HCT116 (cell line): ENCODE data around the gene TLK2. TPM values are rescaled to one million over a fixed set of nuclear protein-coding genes. Genes with fewer than 3 reads are reported as not detected.
"Not testable (repeated sequence)": the region's sequence is repeated elsewhere in the genome, so short reads cannot be mapped to it uniquely, and the experiment has no call there.

Source experiments
- ATAC-seq: fragments of 200-7000 bp; cut with Tn5 transposase; 2 replicates; pipeline ENCODE4 v1.9.1; 2020; ENCODE audit warnings: mild to moderate bottlenecking, moderate library complexity
- BruUV-seq: library from RNA; stranded (reverse); fragments of 400-500 nt; replicated peaks from 2 replicates; lab custom pipeline; 2021; lab: Mats Ljungman, UMichigan
- CTCF ChIA-PET: fragments of 300-600 bp; sonication (Branson Sonifier 250); formaldehyde crosslinking; loops from one replicate; lab custom pipeline; 2021; ENCODE audit warnings: antibody characterized with exemption; lab: Charles Lee
- POLR2A ChIA-PET: fragments of 300-600, 350-600 bp; sonication (Branson Sonifier 250); formaldehyde crosslinking; loops from one replicate; lab custom pipeline; 2021; ENCODE audit warnings: antibody characterized with exemption; lab: Charles Lee
- RAD21 ChIA-PET, 2 experiments: fragments of 300-600 bp; sonication (Branson Sonifier 250); formaldehyde crosslinking; loops; one replicate each; lab custom pipeline; 2023; ENCODE audit warnings: low total read pairs in 2 of 2; ENCODE audit not compliant: uncharacterized antibody in 2 of 2, unreplicated experiment in 2 of 2, low non-redundant PET in 1 of 2; lab: Charles Lee
- DNase-seq: peaks from one replicate; pipeline ENCODE4 v3.0.0-alpha.2; 2010; ENCODE audit warnings: low read depth, low spot score
- H2AFZ ChIP-seq: fragments of 200-600 bp; shearing (Covaris generic), sonication (generic); 2 replicates; pipeline ENCODE4 v1.6.1; 2017; ENCODE audit warnings: low read depth, mixed run types, mixed read lengths, antibody characterized with exemption, low read length; ENCODE audit not compliant: poor library complexity, severe bottlenecking
- H3K27ac ChIP-seq: 2 replicates; pipeline ENCODE4 v1.5.1; 2012; ENCODE audit warnings: low read depth, low read length
- H3K27me3 ChIP-seq: fragments of 200-600 bp; sonication (generic); 2 replicates; pipeline ENCODE4 v1.6.1; 2016; ENCODE audit warnings: mixed run types, low read length, mixed read lengths; ENCODE audit not compliant: insufficient read depth
- H3K36me3 ChIP-seq, 2 experiments: fragments of 200-500 bp in 1 of 2; fragments of 200-600 bp in 1 of 2; sonication (Bioruptor generic) in 1 of 2; sonication (generic) in 1 of 2; 2 replicates each; pipeline versions ENCODE4 v1.5.1 to v1.6.1; 2014 to 2016; ENCODE audit warnings: low read length in 2 of 2, inconsistent platforms in 1 of 2, mixed read lengths in 1 of 2, mixed run types in 1 of 2; ENCODE audit not compliant: insufficient read depth in 2 of 2, control insufficient read depth in 1 of 2
- H3K4me1 ChIP-seq, 2 experiments: fragments of 200-600 bp in 1 of 2; sonication (generic) in 1 of 2; 2 replicates each; pipeline versions ENCODE4 v1.5.1 to v1.6.1; 2012 to 2017; ENCODE audit warnings: low read length in 2 of 2, inconsistent platforms in 1 of 2, mild to moderate bottlenecking in 1 of 2, mixed read lengths in 1 of 2, mixed run types in 1 of 2, moderate library complexity in 1 of 2; ENCODE audit not compliant: insufficient read depth in 2 of 2, control insufficient read depth in 1 of 2
- H3K4me2 ChIP-seq: fragments of 200-600 bp; sonication (generic); 2 replicates; pipeline ENCODE4 v1.6.1; 2017; ENCODE audit warnings: mixed run types, low read length, mixed read lengths
- H3K4me3 ChIP-seq, 2 experiments: fragments of 200-600 bp in 1 of 2; sonication (generic) in 1 of 2; replicated peaks in 1 of 2; 2 replicates each; pipeline ENCODE4 v1.5.1; 2011 to 2016; ENCODE audit warnings: low read length in 2 of 2, control low read depth in 1 of 2, low read depth in 1 of 2, mild to moderate bottlenecking in 1 of 2, mixed read lengths in 1 of 2, mixed run types in 1 of 2
- H3K79me2 ChIP-seq: fragments of 200-600 bp; sonication (generic); 2 replicates; pipeline ENCODE4 v1.6.1; 2017; ENCODE audit warnings: mild to moderate bottlenecking, mixed run types, low read length, moderate library complexity, mixed read lengths; ENCODE audit not compliant: insufficient read depth
- H3K9ac ChIP-seq: fragments of 200-600 bp; sonication (generic); 2 replicates; pipeline ENCODE4 v1.6.1; 2016; ENCODE audit warnings: low read length, mixed read lengths
- H3K9me2 ChIP-seq: fragments of 200-600 bp; sonication (generic), shearing (Covaris generic); 2 replicates; pipeline ENCODE4 v1.6.1; 2017; ENCODE audit warnings: mixed run types, mild to moderate bottlenecking, moderate library complexity; ENCODE audit not compliant: insufficient read depth
- H3K9me3 ChIP-seq, 2 experiments: fragments of 200-500 bp in 1 of 2; fragments of 200-600 bp in 1 of 2; sonication (Bioruptor generic) in 1 of 2; sonication (generic) in 1 of 2; 2 replicates each; pipeline ENCODE4 v1.6.1; 2014 to 2017; ENCODE audit warnings: low read length in 2 of 2, mixed read lengths in 2 of 2, inconsistent platforms in 1 of 2, low read depth in 1 of 2, mild to moderate bottlenecking in 1 of 2, mixed run types in 1 of 2, moderate library complexity in 1 of 2; ENCODE audit not compliant: control insufficient read depth in 1 of 2, insufficient read depth in 1 of 2
- H4K20me1 ChIP-seq: fragments of 200-600 bp; sonication (generic), shearing (Covaris generic); 2 replicates; pipeline ENCODE4 v1.6.1; 2017; ENCODE audit warnings: mixed run types, mild to moderate bottlenecking, moderate library complexity; ENCODE audit not compliant: insufficient read depth
- ELF1 ChIP-seq: IDR thresholded peaks from 2 replicates; pipeline ENCODE4 v1.6.1; 2012; ENCODE audit warnings: low read depth, borderline replicate concordance
- POLR2AphosphoS5 ChIP-seq: IDR thresholded peaks from 2 replicates; pipeline ENCODE4 v1.6.1; 2011; ENCODE audit warnings: mild to moderate bottlenecking, low read depth, low read length, moderate library complexity
- SRF ChIP-seq: IDR thresholded peaks from 2 replicates; pipeline ENCODE4 v1.6.1; 2012; ENCODE audit warnings: low read depth
- YY1 ChIP-seq: IDR thresholded peaks from 2 replicates; pipeline ENCODE4 v1.6.1; 2011; ENCODE audit warnings: low read length, low read depth, moderate library complexity, mild to moderate bottlenecking; ENCODE audit not compliant: insufficient replicate concordance; ENCODE audit errors: extremely low read depth
- intact Hi-C: fragments of 100-400 bp; cut with micrococcal nuclease; formaldehyde crosslinking; loops from 2 replicates; pipeline ENCODE4 v1.10.0; 2022
- total RNA-seq: library from RNA; stranded (reverse); gene quantifications from one replicate; pipeline ENCODE4 v1.2.1, GENCODE V29; 2021; ENCODE audit not compliant: unreplicated experiment
- TF ChIP-seq, protein P1 (sequence below): IDR thresholded peaks from 2 replicates; pipeline ENCODE4 v1.6.1; 2012

The TLK2 gene
- total RNA-seq, 1 experiment from 2014 or later, result 56.6 TPM

DNA sequence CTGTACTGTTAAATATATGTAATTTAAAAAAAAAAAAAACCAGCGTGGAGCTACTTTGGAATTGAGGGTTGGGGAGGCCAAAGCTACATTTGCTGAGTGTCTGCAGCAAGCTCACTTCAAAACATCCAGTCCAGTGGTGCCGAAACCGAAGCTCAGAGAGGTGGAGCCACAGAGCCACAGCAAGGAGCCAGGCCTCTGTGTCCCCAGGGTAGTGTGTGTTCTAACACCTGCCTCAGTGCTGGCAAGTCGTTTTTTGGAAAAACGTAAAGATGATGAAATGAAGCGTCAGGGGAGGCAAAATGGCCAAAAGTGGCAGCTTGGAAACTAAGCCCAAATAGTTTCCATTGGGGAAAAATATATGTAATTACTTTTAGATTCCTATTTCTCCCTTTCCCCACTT, 112.7 kb downstream of the TLK2 start:
- BruUV-seq, result no TSS peak
- Histone ChIP-seq H3K9me2 (no peaks in the 10 kb centered on the region), H3K4me3 (no peak overlapping the region), H3K27me3 (no peaks in the 10 kb centered on the region), H3K79me2 (no peaks in the 10 kb centered on the region; the same call in 1 of the 2 replicates), H4K20me1 (no peaks in the 10 kb centered on the region; the same call in 1 of the 2 replicates), H3K9me3 (peaks cover 0 to 5% of the 10 kb centered on the region in 2 experiments; a peak in 1 of 4 replicates), H3K9ac (no peak overlapping the region), H2AFZ (no peak overlapping the region), H3K4me2 (no peak overlapping the region), H3K4me1 (no peaks in the 10 kb centered on the region), H3K27ac (no peak overlapping the region), H3K36me3 (peaks cover 13 to 17% of the 10 kb centered on the region in 2 experiments)
- ChIA-PET POLR2A (no interaction called here), CTCF (interaction anchor here (0.7 kb wide), 1 partner anchor 887 kb away, joined by 3 read pairs; no protein-coding TSS in a partner anchor), RAD21 (no interaction called here)
- DNase-seq, result no peak
- no peak for ATAC-seq
- intact Hi-C loops, result no loop called here
- no peak for TF ChIP-seq SRF
- TF ChIP-seq, protein P1, sequence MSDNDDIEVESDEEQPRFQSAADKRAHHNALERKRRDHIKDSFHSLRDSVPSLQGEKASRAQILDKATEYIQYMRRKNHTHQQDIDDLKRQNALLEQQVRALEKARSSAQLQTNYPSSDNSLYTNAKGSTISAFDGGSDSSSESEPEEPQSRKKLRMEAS, result no peak
- no peak for TF ChIP-seq POLR2AphosphoS5
- no peak for TF ChIP-seq YY1
- TF ChIP-seq ELF1, result no peak

DNA sequence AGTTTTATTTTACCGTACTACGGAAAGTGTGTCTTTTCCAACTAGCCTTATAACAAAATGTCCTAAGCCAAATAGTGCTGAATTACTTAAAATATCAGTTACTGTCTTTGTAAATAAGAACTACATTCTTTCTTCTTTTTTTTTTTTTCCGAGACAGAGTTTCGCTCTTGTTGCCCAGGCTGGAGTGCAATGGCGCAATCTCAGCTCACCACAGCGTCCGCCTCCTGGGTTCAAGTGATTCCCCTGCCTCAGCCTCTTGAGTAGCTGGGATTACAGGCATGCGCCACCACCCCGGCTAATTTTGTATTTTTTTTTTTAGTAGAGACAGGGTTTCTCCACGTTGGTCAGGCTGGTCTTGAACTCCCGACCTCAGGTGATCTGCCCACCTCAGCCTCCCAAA, 113.2 kb downstream of the TLK2 start:
- H3K4me2 ChIP-seq, H3K27ac ChIP-seq, H3K9ac ChIP-seq, H3K4me1 ChIP-seq, H3K4me3 ChIP-seq, H3K9me3 ChIP-seq, H3K79me2 ChIP-seq, ATAC-seq, CTCF ChIA-PET, H4K20me1 ChIP-seq, POLR2A ChIA-PET, BruUV-seq, RAD21 ChIA-PET, H3K9me2 ChIP-seq, H3K27me3 ChIP-seq, H2AFZ ChIP-seq, DNase-seq, intact Hi-C loops: not testable (repeated sequence)
- peaks cover 17 to 21% of the 10 kb centered on the region in 2 experiments for H3K36me3 ChIP-seq
